Spleen (tissue), 7 donors: Measurements from ENCODE around the gene EVPL.

Source experiments
- CTCF ChIP-seq, 11 experiments: fragments of 200-600 bp in 7 of 11; fragments of 450-650 bp in 4 of 11; sonication (generic) in 4 of 11; IDR thresholded peaks in 8 of 11; conservative IDR thresholded peaks in 3 of 11; 1 replicate in 7 of 11; 2 replicates in 4 of 11; pipeline versions ENCODE4 v1.4.0 to v1.8.0; 2016 to 2021; ENCODE audit warnings: antibody characterized with exemption in 11 of 11, inconsistent platforms in 4 of 11, mild to moderate bottlenecking in 1 of 11
- POLR2AphosphoS5 ChIP-seq, 3 donors: sonication (generic); formaldehyde crosslinking; IDR thresholded peaks; one replicate each; pipeline ENCODE4 v1.5.1; 2017; ENCODE audit warnings: antibody characterized with exemption in 3 of 3
- donor health status: DM: no; HTN: no; CAD: no; lungs with moderate emphysema.
- donor health status: DM: no; HTN: no; CAD: no.
- donor health status: DM: no; HTN: no; CAD: no.

GRCh38 chr17:76023900-76024237 lies 3.2 kb downstream of the EVPL start:
- TF ChIP-seq POLR2AphosphoS5 (IDR thresholded peaks at IDR 0.05): no peak
- TF ChIP-seq CTCF (IDR thresholded peaks at IDR 0.05 in 8 of 11, conservative IDR thresholded peaks at IDR 0.05 in 3 of 11): no peak
